ENCODE results near the gene MAP2. TPM values are rescaled to one million over a fixed set of nuclear protein-coding genes. Genes with fewer than 3 reads are reported as not detected.

MAP2 gene
- polyA plus RNA-seq, 1 donor (not counting 4 experiments of a cell fraction or from before 2014, with no cell fraction given): 16.2 TPM

DNA sequence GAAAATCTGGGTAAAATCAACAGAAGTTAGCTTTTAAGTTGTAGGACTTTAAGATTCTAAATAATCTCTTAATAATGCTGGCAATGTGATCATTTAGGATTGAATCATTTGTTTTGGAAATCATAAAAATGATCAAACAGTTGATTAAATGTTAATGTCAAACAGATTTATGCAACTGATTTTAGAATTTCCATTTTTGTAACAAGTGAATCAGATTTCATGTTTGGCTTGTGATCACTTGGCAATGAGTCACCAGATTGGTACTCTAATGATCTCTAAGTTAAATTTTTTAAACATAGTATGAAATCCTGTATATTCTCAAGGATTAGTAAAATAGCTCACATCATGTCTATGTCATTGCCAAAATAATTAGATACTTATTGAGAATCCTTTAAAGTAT lies 297.6 kb downstream of the MAP2 start:
- H3K9ac ChIP-seq (ENCODE audit: control insufficient read depth, extremely low read depth, insufficient read depth, low read length): no peak overlapping the region
- H3K9me3 ChIP-seq (ENCODE audit: control insufficient read depth, low read depth, low read length): no peaks in the 10 kb centered on the region
- peaks cover 0 to 1% of the 10 kb centered on the region in 2 experiments for H3K36me3 ChIP-seq (ENCODE audit: control insufficient read depth in 2 of 2, extremely low read depth in 1 of 2, insufficient read depth in 2 of 2, low read length in 2 of 2)
- peaks cover 23% of the 10 kb centered on the region for H3K4me1 ChIP-seq (ENCODE audit: control insufficient read depth, extremely low read depth, insufficient read depth, low read length)
- no peak overlapping the region for H3K4me3 ChIP-seq (ENCODE audit: control insufficient read depth in 2 of 3, extremely low read depth in 1 of 3, insufficient read depth in 2 of 3, low read depth in 1 of 3, low read length in 3 of 3)
- no peaks in the 10 kb centered on the region for H3K9me1 ChIP-seq (ENCODE audit: control insufficient read depth, extremely low read depth, insufficient read depth, low read length)
- DNase-seq (ENCODE audit: low read depth, low spot score) (no peak), FAIRE-seq (no peak)
- H3K27ac ChIP-seq (ENCODE audit: control insufficient read depth, insufficient read depth, low read length): no peak overlapping the region
- H3K27me3 ChIP-seq (ENCODE audit: control insufficient read depth, extremely low read depth, insufficient read depth, low read length): no peaks in the 10 kb centered on the region
- no peak overlapping the region for H2AFZ ChIP-seq (ENCODE audit: control insufficient read depth, low read length)
- H3K4me2 ChIP-seq (ENCODE audit: control insufficient read depth, extremely low read depth, insufficient read depth, low read depth, low read length): no peak overlapping the region
- no peaks in the 10 kb centered on the region for H3K79me2 ChIP-seq (ENCODE audit: control insufficient read depth, insufficient read depth, low read length)
- no peak for TF ChIP-seq EZH2 (IDR thresholded peaks at IDR 0.05; ENCODE audit: low read length)
- TF ChIP-seq, protein P1, sequence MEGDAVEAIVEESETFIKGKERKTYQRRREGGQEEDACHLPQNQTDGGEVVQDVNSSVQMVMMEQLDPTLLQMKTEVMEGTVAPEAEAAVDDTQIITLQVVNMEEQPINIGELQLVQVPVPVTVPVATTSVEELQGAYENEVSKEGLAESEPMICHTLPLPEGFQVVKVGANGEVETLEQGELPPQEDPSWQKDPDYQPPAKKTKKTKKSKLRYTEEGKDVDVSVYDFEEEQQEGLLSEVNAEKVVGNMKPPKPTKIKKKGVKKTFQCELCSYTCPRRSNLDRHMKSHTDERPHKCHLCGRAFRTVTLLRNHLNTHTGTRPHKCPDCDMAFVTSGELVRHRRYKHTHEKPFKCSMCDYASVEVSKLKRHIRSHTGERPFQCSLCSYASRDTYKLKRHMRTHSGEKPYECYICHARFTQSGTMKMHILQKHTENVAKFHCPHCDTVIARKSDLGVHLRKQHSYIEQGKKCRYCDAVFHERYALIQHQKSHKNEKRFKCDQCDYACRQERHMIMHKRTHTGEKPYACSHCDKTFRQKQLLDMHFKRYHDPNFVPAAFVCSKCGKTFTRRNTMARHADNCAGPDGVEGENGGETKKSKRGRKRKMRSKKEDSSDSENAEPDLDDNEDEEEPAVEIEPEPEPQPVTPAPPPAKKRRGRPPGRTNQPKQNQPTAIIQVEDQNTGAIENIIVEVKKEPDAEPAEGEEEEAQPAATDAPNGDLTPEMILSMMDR (optimal IDR thresholded peaks at IDR 0.05 in 1 of 3, IDR thresholded peaks at IDR 0.05 in 1 of 3, conservative IDR thresholded peaks at IDR 0.05 in 1 of 3; ENCODE audit: extremely low read depth in 1 of 3, insufficient read depth in 2 of 3, low read length in 3 of 3): no peak
- no peaks in the 10 kb centered on the region for H4K20me1 ChIP-seq (ENCODE audit: control insufficient read depth, extremely low read depth, insufficient read depth, low read length)
- dilution Hi-C loops (cut with MboI; ENCODE audit: extremely low pct_ligation_motif_present, low sequenced_read_pairs): no loop called here

DNA sequence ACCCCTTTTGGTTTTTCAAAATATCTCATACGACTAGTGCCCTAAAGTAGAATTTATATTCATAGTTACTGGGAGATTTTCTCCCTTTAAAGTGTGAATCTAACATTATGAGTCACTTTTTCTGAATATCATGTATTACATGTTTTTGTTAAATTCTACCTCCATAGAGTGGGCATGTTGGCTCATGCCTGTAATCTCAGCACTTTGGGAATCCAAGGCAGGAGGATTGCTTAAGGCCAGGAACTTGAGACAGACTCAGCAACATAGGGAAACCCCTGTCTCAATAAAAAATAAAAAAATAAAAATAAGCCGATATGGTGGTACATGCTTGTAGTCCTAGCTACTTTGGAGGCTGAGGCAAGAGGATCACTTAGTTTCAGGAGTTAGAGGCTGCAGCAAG lies 302.5 kb downstream of the MAP2 start:
- Histone ChIP-seq H3K4me3 (ENCODE audit: control insufficient read depth in 2 of 3, extremely low read depth in 1 of 3, insufficient read depth in 2 of 3, low read depth in 1 of 3, low read length in 3 of 3) (no peak overlapping the region), H3K27ac (ENCODE audit: control insufficient read depth, insufficient read depth, low read length) (peak overlapping the region; percentile 64), H3K9me1 (ENCODE audit: control insufficient read depth, extremely low read depth, insufficient read depth, low read length) (no peaks in the 10 kb centered on the region), H2AFZ (ENCODE audit: control insufficient read depth, low read length) (peak overlapping the region; percentile 75), H3K27me3 (ENCODE audit: control insufficient read depth, extremely low read depth, insufficient read depth, low read length) (no peaks in the 10 kb centered on the region), H3K4me1 (ENCODE audit: control insufficient read depth, extremely low read depth, insufficient read depth, low read length) (peaks cover 18% of the 10 kb centered on the region), H3K9ac (ENCODE audit: control insufficient read depth, extremely low read depth, insufficient read depth, low read length) (no peak overlapping the region), H3K36me3 (ENCODE audit: control insufficient read depth in 2 of 2, extremely low read depth in 1 of 2, insufficient read depth in 2 of 2, low read length in 2 of 2) (peaks cover 0 to 1% of the 10 kb centered on the region in 2 experiments), H3K4me2 (ENCODE audit: control insufficient read depth, extremely low read depth, insufficient read depth, low read depth, low read length) (peak overlapping the region; percentile 61), H4K20me1 (ENCODE audit: control insufficient read depth, extremely low read depth, insufficient read depth, low read length) (no peaks in the 10 kb centered on the region), H3K9me3 (ENCODE audit: control insufficient read depth, low read depth, low read length) (no peaks in the 10 kb centered on the region), H3K79me2 (ENCODE audit: control insufficient read depth, insufficient read depth, low read length) (no peaks in the 10 kb centered on the region)
- peak; percentile 93 for FAIRE-seq
- dilution Hi-C loops (cut with MboI; ENCODE audit: extremely low pct_ligation_motif_present, low sequenced_read_pairs): no loop called here
- no peak for TF ChIP-seq EZH2 (IDR thresholded peaks at IDR 0.05; ENCODE audit: low read length)
- TF ChIP-seq, protein P1 (optimal IDR thresholded peaks at IDR 0.05 in 1 of 3, IDR thresholded peaks at IDR 0.05 in 1 of 3, conservative IDR thresholded peaks at IDR 0.05 in 1 of 3; ENCODE audit: extremely low read depth in 1 of 3, insufficient read depth in 2 of 3, low read length in 3 of 3): no peak
- DNase-seq (ENCODE audit: low read depth, low spot score): peak; percentile 54
